ENCODE measurements around the gene FAM83G. TPM values are rescaled to one million over a fixed set of nuclear protein-coding genes. Genes with fewer than 3 reads are reported as not detected.

The FAM83G gene
- total and polyA plus RNA-seq, 4 donors, result 2.2 to 11.9 (median 7.5) TPM

DNA sequence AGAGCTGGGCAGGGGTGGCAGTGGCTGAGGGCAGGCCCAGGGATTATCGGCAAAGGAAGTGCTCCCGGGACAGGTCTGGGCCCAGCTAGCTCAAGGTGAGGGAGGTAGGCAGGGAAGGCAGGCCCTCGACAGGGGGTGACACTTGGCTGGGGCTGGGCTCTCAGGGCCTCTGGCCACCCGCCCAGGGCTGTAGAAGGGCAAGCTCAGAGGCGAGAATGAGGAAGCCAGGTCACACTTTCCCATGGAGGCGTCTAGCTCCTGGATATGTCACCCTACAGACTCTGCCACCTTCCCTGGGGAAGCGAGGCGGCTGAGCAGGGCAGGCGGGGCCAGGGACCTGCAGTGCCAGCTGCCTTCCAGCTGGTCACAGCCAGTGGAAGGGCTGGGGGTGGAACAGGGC is 19.1 kb downstream of the FAM83G start:
- Histone ChIP-seq H3K9me3 (ENCODE audit: control insufficient read depth in 4 of 4, insufficient read depth in 3 of 4, low read length in 3 of 4) (no peaks in the 10 kb centered on the region), H3K27ac (ENCODE audit: low read depth in 1 of 2, low read length in 1 of 2) (no peak overlapping the region), H3K4me3 (no peak overlapping the region), H3K4me1 (ENCODE audit: control insufficient read depth in 5 of 5, insufficient read depth in 5 of 5, low read length in 5 of 5) (peaks cover 0 to 12% (median 4%) of the 10 kb centered on the region in 5 donors), H3K9ac (ENCODE audit: insufficient read depth in 1 of 2, low read length in 2 of 2) (no peak overlapping the region), H3K27me3 (ENCODE audit: control insufficient read depth in 3 of 3, insufficient read depth in 3 of 3, low read length in 2 of 3) (no peaks in the 10 kb centered on the region), H3K36me3 (ENCODE audit: control insufficient read depth in 4 of 4, insufficient read depth in 4 of 4, low read length in 4 of 4) (peaks cover 0 to 3% (median 0%) of the 10 kb centered on the region in 4 donors)
- no peak for DNase-seq
- TF ChIP-seq, protein P1, sequence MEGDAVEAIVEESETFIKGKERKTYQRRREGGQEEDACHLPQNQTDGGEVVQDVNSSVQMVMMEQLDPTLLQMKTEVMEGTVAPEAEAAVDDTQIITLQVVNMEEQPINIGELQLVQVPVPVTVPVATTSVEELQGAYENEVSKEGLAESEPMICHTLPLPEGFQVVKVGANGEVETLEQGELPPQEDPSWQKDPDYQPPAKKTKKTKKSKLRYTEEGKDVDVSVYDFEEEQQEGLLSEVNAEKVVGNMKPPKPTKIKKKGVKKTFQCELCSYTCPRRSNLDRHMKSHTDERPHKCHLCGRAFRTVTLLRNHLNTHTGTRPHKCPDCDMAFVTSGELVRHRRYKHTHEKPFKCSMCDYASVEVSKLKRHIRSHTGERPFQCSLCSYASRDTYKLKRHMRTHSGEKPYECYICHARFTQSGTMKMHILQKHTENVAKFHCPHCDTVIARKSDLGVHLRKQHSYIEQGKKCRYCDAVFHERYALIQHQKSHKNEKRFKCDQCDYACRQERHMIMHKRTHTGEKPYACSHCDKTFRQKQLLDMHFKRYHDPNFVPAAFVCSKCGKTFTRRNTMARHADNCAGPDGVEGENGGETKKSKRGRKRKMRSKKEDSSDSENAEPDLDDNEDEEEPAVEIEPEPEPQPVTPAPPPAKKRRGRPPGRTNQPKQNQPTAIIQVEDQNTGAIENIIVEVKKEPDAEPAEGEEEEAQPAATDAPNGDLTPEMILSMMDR (IDR thresholded peaks at IDR 0.05; ENCODE audit: control extremely low read depth, extremely low read depth), result no peak
- no peak for ATAC-seq (ENCODE audit: insufficient read depth, low FRiP score)
- 91% methylated on average over 9 of the region's 9 CpGs for whole genome bisulfite sequencing, 2 donors

DNA sequence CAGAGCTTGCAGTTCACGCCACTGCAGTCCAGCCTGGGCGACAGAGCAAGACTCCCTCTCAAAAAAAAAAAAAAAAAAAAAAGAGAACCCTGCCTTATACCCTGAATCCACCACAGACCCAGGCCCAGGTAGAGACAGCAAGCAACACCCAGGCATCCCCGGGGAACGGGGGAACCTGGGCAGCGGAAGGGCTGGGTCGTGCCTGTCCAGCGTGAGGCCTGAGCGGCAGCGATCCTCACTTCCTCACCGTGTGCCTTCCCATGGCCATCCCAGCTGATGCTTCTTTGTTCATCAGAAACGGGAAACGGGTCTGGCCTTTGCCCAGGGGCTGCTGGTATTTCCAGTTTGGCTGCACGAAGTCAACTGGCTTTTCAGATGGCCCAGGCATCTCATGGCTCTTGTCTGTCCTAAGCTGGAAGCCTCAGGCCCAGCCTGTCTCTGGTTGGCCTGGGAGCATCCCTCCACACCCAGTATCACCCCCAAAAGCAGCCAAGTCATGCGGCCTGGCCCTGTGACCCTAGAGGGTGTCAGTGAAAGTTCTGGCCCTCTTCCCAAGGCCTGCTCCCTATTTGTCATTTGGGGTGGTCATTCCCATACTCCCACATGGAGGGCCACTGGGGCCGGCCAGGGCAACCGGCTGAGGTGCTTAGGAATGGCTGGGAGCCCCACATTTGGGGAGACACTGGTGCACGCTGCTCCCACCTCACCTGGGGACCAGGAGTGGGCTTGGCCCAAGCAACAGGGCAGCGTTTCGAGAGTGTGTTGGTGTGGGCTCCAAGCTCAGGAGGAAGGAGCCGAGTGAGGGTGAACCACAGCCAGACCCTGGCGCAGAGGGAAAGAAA is 20.1 kb downstream of the FAM83G start:
- Histone ChIP-seq H3K4me1 (ENCODE audit: control insufficient read depth in 5 of 5, insufficient read depth in 5 of 5, low read length in 5 of 5) (peaks cover 0 to 12% (median 4%) of the 10 kb centered on the region in 5 donors), H3K36me3 (ENCODE audit: control insufficient read depth in 4 of 4, insufficient read depth in 4 of 4, low read length in 4 of 4) (peaks cover 0 to 3% (median 0%) of the 10 kb centered on the region in 4 donors), H3K9ac (ENCODE audit: insufficient read depth in 1 of 2, low read length in 2 of 2) (no peak overlapping the region), H3K27me3 (ENCODE audit: control insufficient read depth in 3 of 3, insufficient read depth in 3 of 3, low read length in 2 of 3) (no peaks in the 10 kb centered on the region), H3K9me3 (ENCODE audit: control insufficient read depth in 4 of 4, insufficient read depth in 3 of 4, low read length in 3 of 4) (no peaks in the 10 kb centered on the region), H3K27ac (ENCODE audit: low read depth in 1 of 2, low read length in 1 of 2) (no peak overlapping the region), H3K4me3 (no peak overlapping the region)
- 90 to 92% methylated on average over 21 of the region's 21 CpGs for WGBS, 2 donors
- no peak for ATAC-seq (ENCODE audit: insufficient read depth, low FRiP score)
- TF ChIP-seq, protein P1 (IDR thresholded peaks at IDR 0.05; ENCODE audit: control extremely low read depth, extremely low read depth), result no peak
- DNase-seq, result no peak

DNA sequence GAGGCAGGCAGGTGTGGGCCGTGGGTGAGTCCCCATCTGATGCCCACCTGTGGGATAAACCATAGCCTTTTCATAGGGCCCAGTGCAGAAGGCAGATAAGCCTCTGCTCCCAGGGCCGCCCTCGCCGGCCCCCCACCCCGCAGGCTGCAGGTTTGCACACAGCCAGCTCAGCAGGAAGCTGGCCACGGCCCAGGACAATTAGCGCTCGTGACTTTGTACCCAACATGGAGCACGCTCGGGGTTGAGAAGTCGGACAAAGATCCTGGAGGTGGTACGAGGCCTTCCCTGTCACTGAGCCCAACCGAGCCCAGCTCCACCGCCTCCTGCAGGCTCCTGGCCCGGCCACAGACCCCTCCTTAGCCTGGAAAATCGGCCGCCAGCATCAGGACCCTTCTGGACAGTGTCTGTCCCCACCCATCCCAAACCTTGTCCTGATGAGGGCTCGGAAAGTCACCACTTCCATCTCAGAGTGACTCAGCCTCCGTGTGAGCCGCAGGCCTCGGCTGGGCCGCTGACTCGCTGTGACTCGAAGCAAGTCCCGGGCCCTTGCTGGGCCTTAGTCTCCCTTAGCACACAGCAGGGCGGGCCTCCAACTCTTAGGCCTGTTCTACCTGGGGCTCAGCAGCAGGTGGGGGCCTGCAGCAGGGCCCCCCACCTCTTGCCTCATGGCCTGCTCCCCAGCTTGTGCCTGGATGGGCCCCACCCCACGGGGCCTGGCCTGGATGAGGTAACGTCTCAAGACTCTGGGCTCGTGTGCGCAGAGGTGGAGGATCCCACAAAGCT is 22.7 kb downstream of the FAM83G start:
- Histone ChIP-seq H3K4me3 (no peak overlapping the region), H3K36me3 (ENCODE audit: control insufficient read depth in 4 of 4, insufficient read depth in 4 of 4, low read length in 4 of 4) (peaks cover 0 to 22% (median 0%) of the 10 kb centered on the region in 4 donors), H3K27me3 (ENCODE audit: control insufficient read depth in 3 of 3, insufficient read depth in 3 of 3, low read length in 2 of 3) (no peaks in the 10 kb centered on the region), H3K9me3 (ENCODE audit: control insufficient read depth in 4 of 4, insufficient read depth in 3 of 4, low read length in 3 of 4) (no peaks in the 10 kb centered on the region), H3K27ac (ENCODE audit: low read depth in 1 of 2, low read length in 1 of 2) (no peak overlapping the region), H3K4me1 (ENCODE audit: control insufficient read depth in 5 of 5, insufficient read depth in 5 of 5, low read length in 5 of 5) (peaks cover 0 to 12% (median 0%) of the 10 kb centered on the region in 5 donors), H3K9ac (ENCODE audit: insufficient read depth in 1 of 2, low read length in 2 of 2) (no peak overlapping the region)
- ATAC-seq (ENCODE audit: insufficient read depth, low FRiP score) (no peak), DNase-seq (peak in 2 of 3 donors; percentile 53 to 71)
- WGBS, 2 donors, result 78 to 84% methylated on average over 30 of the region's 30 CpGs
- TF ChIP-seq, protein P1 (IDR thresholded peaks at IDR 0.05; ENCODE audit: control extremely low read depth, extremely low read depth), result no peak
